Measurements from ENCODE around the gene KIF17. TPM values are rescaled to one million over a fixed set of nuclear protein-coding genes. Genes with fewer than 3 reads are reported as not detected.

KIF17 gene
- total RNA-seq, 1 experiment from 2014 or later: 2.4 TPM

DNA sequence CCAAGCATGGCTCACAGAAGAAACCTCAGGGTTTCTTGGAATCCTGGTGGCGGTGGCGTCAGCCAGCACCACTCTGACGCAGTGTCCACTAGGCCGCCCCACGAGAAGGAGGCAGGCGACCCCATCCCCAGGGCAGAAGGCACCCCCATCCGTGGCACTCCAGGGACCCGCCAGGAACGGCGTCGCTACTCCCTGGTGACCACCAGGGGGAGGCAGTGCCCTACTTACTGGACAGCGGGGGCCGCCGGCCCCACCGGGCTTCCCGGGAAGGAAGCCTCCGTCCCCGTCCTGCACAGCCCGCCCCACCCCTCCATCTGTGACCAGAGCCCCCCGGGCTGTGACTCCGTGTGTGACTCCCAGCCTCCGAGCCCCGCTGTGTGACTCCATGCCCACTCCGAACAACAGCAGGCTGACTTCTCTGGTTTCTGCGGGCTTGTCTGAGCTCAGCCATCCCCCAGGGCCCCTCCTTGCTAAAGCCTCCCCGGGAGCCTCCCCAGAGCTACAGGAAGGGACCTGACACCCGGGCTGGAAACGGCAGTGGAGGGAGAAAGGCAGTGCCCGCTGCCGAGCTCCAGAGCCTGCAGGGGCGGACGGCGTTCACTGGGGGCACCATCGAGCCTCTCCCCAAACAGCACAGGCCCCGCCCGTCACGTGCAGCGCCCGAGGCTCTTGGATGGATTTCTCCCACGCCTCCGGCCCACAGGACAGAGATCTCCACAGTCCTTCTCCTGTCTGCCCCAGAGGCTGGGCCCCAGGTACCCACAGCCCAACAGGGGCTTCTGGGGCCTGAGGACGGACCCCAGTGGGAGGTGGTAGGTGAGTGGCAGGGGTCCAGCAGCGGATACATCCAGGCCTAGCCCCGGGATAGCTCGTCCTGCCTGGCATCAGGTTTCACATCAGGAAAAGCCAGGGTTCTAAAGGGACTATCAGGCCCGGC lies 21.1 kb downstream of the KIF17 start (continued):
- TF ChIP-seq FOSL1 (IDR thresholded peaks at IDR 0.05; ENCODE audit: low read depth) (no peak), SRF (IDR thresholded peaks at IDR 0.05; ENCODE audit: low read depth) (no peak), CEBPB (IDR thresholded peaks at IDR 0.05; ENCODE audit: low read depth) (no peak), CBX3 (IDR thresholded peaks at IDR 0.05; ENCODE audit: low read depth) (peak; percentile 69; the same call in 1 of the 2 replicates), EGR1 (IDR thresholded peaks at IDR 0.05; ENCODE audit: low read depth) (peak; percentile 53; the same call in 1 of the 2 replicates)
- TF ChIP-seq, protein P1, sequence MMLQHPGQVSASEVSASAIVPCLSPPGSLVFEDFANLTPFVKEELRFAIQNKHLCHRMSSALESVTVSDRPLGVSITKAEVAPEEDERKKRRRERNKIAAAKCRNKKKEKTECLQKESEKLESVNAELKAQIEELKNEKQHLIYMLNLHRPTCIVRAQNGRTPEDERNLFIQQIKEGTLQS (IDR thresholded peaks at IDR 0.05): no peak

DNA sequence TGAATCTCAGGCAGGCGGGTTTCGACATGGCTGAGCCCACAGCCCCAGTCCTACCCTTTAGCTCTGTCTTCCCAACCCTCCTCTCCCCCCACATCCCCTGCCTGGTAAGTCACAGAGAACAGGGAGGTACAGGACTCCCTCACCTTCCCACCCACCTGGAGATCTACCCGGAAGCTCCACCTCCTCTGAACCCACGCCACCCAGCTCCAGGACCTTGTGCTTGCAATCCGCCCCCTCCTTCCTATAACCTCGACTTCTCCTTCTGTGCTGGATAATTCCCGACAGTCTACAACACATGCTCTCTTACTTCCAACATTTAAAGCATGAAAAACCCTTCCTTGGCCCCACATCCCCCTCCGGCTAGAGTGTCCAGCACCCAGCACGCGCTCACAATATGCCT lies 22.3 kb downstream of the KIF17 start:
- no peaks in the 10 kb centered on the region for H3K9me3 ChIP-seq (ENCODE audit: control insufficient read depth in 1 of 2, insufficient read depth in 1 of 2, low read depth in 1 of 2, low read length in 2 of 2)
- intact Hi-C loops (cut with micrococcal nuclease): no loop called here

More for the DNA sequence above, 22.3 kb downstream of the KIF17 start:
- DNase-seq (ENCODE audit: low read depth, low spot score): no peak
- Histone ChIP-seq H3K9me2 (ENCODE audit: insufficient read depth) (no peaks in the 10 kb centered on the region), H4K20me1 (ENCODE audit: insufficient read depth) (no peaks in the 10 kb centered on the region), H3K36me3 (ENCODE audit: control insufficient read depth in 1 of 2, insufficient read depth in 2 of 2, low read length in 2 of 2) (no peaks in the 10 kb centered on the region), H2AFZ (ENCODE audit: low read depth, low read length, poor library complexity, severe bottlenecking) (no peak overlapping the region), H3K27ac (ENCODE audit: low read depth, low read length) (no peak overlapping the region), H3K4me2 (ENCODE audit: low read length) (no peak overlapping the region; the same call in 1 of the 2 replicates), H3K4me3 (replicated peaks in 1 of 2; ENCODE audit: low read depth in 1 of 2, low read length in 2 of 2) (no peak overlapping the region), H3K27me3 (ENCODE audit: insufficient read depth, low read length) (no peaks in the 10 kb centered on the region), H3K9ac (ENCODE audit: low read length) (no peak overlapping the region), H3K79me2 (ENCODE audit: insufficient read depth, low read length) (no peaks in the 10 kb centered on the region), H3K4me1 (ENCODE audit: control insufficient read depth in 1 of 2, insufficient read depth in 2 of 2, low read length in 2 of 2) (peaks cover 25 to 39% of the 10 kb centered on the region in 2 experiments)
- no peak for ATAC-seq
- RAD21 ChIA-PET (ENCODE audit: low non-redundant PET in 1 of 2, low total read pairs in 2 of 2, uncharacterized antibody in 2 of 2, unreplicated experiment in 2 of 2): no interaction called here
- TF ChIP-seq TCF7L2 (IDR thresholded peaks at IDR 0.05; ENCODE audit: borderline replicate concordance, extremely low read depth, insufficient read depth, insufficient read length): no peak
- TF ChIP-seq RAD21 (IDR thresholded peaks at IDR 0.05; ENCODE audit: low read depth): no peak
- TF ChIP-seq ZNF274 (IDR thresholded peaks at IDR 0.05; ENCODE audit: low read depth, low read length): no peak
- no peak for TF ChIP-seq EZH2 (IDR thresholded peaks at IDR 0.05)
- no peak for TF ChIP-seq ZFX (IDR thresholded peaks at IDR 0.05)
- no peak for TF ChIP-seq ELF1 (IDR thresholded peaks at IDR 0.05; ENCODE audit: borderline replicate concordance, low read depth)
- TF ChIP-seq POLR2AphosphoS5 (IDR thresholded peaks at IDR 0.05; ENCODE audit: low read depth, low read length): no peak
- TF ChIP-seq, protein P1 (IDR thresholded peaks at IDR 0.05): no peak
- TF ChIP-seq JUND (IDR thresholded peaks at IDR 0.05): no peak
- TF ChIP-seq SIN3A (IDR thresholded peaks at IDR 0.05; ENCODE audit: low read depth): no peak
- TF ChIP-seq SRF (IDR thresholded peaks at IDR 0.05; ENCODE audit: low read depth): no peak
- TF ChIP-seq, protein P2, sequence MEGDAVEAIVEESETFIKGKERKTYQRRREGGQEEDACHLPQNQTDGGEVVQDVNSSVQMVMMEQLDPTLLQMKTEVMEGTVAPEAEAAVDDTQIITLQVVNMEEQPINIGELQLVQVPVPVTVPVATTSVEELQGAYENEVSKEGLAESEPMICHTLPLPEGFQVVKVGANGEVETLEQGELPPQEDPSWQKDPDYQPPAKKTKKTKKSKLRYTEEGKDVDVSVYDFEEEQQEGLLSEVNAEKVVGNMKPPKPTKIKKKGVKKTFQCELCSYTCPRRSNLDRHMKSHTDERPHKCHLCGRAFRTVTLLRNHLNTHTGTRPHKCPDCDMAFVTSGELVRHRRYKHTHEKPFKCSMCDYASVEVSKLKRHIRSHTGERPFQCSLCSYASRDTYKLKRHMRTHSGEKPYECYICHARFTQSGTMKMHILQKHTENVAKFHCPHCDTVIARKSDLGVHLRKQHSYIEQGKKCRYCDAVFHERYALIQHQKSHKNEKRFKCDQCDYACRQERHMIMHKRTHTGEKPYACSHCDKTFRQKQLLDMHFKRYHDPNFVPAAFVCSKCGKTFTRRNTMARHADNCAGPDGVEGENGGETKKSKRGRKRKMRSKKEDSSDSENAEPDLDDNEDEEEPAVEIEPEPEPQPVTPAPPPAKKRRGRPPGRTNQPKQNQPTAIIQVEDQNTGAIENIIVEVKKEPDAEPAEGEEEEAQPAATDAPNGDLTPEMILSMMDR (IDR thresholded peaks at IDR 0.05 in 2 of 3, conservative IDR thresholded peaks at IDR 0.05 in 1 of 3; ENCODE audit: borderline replicate concordance in 1 of 3, insufficient read depth in 1 of 3, low read depth in 2 of 3, low read length in 2 of 3): no peak
- TF ChIP-seq FOSL1 (IDR thresholded peaks at IDR 0.05; ENCODE audit: low read depth): no peak
- no peak for TF ChIP-seq EGR1 (IDR thresholded peaks at IDR 0.05; ENCODE audit: low read depth)
- CTCF ChIA-PET: interaction anchor here (1.1 to 2.4 kb wide), 2 partner anchors 33 to 500 kb away, joined by 4 to 7 read pairs; no protein-coding TSS in a partner anchor
- BruUV-seq (replicated peaks): no TSS peak
- POLR2A ChIA-PET: no interaction called here

All from HCT116 (cell line).